NCI-H146 (cell line): ENCODE results near the gene SNED1.

ENCODE experiments used
- DNase-seq: peaks from one replicate; lab custom pipeline; 2025; lab: John Stamatoyannopoulos, UW

SNED1 gene

GRCh38 chr2:241006412-241006811 is 8.0 kb downstream of the SNED1 start:
- no peak for DNase-seq

GRCh38 chr2:241007111-241007510 is 8.7 kb downstream of the SNED1 start:
- no peak for DNase-seq

DNA sequence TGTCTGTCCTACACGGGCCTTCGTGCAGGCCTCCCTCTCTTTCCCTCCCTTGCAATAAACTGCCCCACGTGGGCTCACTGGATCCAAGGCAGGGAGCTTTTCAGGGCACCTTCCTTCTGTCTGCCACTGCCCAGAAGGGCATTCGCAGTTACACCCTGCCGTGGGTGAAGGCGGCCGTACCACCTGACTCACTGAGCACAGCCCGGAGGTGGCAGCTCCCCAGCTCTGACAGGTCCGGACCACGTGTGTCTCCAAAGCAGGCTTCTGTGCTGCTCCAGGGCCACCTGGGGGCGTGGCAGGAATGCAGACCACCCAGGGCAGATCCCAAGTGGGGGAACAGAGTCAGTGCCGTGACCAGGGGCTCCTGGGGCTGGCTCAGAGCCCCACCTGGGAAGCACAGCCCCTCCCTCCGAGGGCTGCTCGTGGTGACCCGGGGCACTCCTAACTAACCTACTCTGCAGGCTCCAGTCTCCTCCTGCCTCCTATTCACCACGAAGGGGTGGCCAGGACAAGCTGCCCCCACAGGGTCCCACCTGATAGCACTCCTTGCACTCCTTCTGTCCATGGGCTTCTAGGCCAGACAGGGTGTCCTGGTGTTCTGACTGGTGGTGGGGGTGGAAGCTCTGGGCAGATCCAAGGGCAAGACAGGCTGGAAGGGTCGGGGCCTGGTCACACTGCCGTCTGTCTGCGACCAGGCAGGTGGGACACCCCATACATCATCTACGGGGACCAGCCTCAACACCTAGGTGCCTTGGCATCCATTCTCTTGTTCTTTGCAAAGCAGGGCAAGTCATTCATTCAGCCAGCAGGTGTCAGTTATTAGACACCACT is 9.7 kb downstream of the SNED1 start:
- DNase-seq, result no peak

GRCh38 chr2:241008711-241009121 is 10.3 kb downstream of the SNED1 start:
- no peak for DNase-seq

DNA sequence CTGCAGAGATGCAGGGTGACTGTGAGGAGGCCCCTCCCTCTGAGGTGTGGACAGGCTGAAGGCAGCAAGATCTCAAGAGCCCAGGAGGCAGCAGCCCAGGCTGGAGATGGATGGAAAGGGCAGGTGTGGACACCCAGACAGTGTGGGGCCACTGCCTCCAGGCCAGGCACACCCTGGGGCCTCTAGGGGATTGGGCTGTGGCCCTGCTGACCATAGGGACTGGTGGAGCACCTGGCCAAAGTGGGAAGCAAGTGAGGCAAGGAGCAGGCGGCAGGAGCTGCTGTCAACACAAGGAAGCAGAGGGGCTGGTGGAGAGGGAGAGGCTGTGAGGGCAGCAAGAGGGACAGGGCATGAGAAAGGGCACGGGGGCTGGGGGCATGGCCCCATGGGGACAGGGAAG is 10.8 kb downstream of the SNED1 start:
- DNase-seq, result no peak

DNA sequence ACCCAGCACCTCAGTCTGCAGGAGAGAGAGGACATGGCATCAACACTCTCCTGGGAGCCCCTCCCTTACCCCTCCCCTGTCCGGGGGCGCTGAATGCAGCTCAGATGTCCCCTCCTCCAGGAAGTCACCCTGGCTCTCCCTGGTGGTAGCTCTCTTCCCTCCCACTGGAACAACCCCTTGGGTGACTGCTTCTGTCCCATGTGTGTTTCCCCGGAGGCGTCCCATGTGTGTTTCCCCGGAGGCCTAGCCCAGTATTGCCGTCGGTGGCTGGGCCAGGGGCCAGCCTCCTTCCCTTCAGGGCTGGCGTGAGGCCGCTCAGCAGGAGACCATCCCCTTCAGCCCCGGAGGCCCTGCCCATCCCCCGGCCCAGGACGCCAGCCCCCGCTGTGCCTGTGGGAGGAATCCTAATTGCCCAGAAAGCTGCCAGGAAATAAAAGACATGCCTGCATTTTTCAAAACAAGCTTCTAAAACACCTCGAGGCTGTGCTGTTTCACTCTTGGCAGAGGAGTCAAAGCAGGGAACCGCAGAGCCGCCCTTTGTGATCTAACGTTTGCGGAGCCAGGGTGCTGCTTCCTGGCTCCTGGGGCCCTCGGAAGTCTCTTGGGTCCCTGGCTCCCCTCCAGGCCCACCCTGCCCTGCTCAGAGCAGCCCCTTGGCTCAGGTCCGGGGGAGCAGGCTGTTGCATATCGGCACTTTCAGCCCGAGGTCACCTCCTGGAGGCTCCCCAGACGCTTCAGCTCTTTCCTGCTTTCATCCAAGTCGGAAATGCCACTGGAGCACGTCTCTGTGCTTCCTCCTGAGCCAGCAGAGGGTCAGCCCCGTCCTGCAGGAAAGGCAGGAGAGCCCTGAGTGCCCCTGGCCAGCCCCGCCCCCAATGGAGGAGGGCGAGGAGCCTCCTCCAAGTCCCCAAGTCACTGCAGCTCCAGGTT is 11.4 kb downstream of the SNED1 start:
- peak; percentile 77 for DNase-seq

DNA sequence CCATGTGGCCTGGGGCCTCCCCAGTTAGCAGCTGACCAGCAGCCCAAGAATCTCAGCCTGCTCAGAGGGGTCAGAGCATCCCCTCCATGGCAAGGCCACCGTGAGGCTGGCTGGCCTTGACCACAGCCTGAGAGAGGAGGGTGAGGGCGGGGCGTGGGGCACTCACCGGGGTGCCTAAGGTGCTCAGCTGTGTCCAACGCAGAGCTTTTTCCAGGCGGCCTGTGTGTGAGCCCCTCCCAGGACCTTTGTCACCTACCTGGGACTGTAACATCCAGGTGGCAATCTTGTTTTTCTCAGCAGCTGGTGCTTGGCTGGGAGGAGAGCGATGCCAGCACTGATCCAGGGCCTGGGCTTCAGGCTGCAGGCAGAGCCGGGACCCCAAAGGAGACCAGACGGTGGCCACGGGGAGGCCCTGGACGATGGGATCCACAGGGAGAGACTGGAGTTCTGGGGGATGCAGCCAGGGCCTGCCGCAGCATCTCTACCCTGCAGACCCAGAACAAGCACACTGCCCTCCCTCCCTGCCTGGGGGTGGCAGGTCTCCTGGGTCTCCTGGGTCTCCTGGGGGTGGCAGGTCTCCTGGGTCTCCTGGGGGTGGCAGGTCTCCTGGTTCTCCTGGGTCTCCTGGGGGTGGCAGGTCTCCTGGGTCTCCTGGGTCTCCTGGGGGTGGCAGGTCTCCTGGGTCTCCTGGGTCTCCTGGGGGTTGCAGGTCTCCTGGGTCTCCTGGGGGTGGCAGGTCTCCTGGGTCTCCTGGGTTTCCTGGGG is 12.3 kb downstream of the SNED1 start:
- peak; percentile 80 for DNase-seq

GRCh38 chr2:241011296-241011600 is 12.8 kb downstream of the SNED1 start:
- DNase-seq, result no peak

DNA sequence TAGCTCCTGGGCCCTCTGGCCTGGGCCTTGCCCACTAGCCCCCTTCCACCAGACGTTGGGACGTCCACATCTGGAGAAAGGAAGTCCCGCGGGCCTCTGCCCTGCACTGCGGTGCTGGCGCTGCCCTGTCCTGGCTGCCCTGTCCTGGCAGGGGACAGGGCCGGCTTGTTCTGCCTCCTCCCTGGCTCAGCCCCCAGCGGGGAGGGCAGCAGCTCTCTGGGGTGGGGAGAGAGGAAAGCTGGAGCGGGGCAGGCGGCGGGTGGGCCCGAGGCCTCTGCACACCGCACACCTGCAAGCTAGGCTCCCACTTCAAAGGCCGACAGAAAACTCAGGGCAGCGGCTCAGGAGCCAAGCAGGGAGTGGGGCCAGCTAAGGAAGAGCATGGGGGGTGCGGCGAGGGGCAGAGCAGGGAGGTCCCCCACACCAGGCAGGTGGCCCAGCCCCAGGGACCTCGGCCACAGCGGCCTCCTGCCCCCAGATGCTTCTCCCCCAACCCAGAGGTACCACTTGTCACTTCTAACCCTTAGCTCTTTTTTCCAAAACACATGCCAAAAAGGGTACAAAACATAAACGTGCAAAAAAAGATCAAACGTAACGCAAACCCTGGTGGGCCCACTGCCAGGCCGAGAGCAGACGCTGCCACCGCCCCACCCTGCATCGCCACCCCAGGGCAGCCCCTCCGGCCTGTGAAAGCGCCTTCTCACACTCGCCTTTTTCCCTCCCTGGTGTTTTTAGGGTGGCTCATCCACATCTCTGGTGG is 13.5 kb downstream of the SNED1 start:
- DNase-seq, result no peak

GRCh38 chr2:241014224-241014623 is 15.8 kb downstream of the SNED1 start:
- no peak for DNase-seq

- no peak for DNase-seq
Observed at GRCh38 chr2:241014764-241015163, 16.3 kb downstream of the SNED1 start.

GRCh38 chr2:241015439-241015838 is 17.0 kb downstream of the SNED1 start:
- no peak for DNase-seq

GRCh38 chr2:241017228-241017940 is 19.0 kb downstream of the SNED1 start:
- DNase-seq, result no peak

DNA sequence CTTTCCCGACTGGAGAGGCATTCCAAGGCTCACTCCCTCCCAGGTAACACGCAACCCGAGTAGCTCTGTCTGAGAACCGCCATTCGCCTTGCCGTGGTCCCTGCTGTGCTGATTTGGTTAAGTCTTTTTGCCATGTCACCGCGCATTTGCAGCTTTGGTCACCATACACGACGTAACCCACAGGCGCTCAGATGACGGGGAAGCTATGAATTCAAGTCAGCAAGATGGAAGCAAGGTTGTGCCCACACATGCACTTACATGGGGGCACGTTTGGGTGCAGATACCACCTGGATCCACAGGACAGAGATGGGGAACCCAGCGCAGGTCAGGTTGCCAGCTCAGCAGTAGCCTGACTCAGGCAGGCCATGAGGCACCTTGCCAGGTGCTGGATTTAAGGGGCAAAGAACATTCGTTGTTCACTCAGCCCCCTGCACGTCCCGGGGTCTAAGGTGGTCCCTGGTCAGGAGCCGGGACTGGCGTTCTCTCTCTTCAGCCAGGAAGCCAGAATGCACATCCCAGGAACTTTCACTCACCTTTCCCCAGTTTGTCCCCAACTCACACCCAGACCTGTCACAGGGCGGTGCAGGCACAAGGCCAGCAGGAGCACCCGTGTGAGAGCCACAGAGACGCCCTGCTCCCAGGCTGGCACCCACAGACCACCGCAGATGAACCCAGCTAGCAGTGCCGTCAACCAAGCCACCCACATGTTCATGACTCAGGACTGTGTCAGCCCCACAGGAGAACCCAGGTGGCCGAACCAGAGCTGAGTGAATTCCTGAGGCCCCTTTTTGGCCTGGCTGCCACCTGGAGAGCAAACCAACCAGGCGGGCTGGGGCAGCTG is 19.9 kb downstream of the SNED1 start:
- no peak for DNase-seq

- DNase-seq, result no peak
Observed at GRCh38 chr2:241019441-241020139, 21.2 kb downstream of the SNED1 start.

- DNase-seq, result no peak
Observed at GRCh38 chr2:241020201-241020600, 21.8 kb downstream of the SNED1 start.

GRCh38 chr2:241020629-241021190 is 22.3 kb downstream of the SNED1 start:
- DNase-seq, result no peak

GRCh38 chr2:241025639-241026038 is 27.2 kb downstream of the SNED1 start:
- no peak for DNase-seq
